Neuronal stem cell (in vitro differentiated cells): Measurements from ENCODE around the gene TNRC6B.
A peak's percentile ranks its signal among the peaks of the same experiment; 100 is the strongest.
"Not testable (repeated sequence)": the region's sequence is repeated elsewhere in the genome, so short reads cannot be mapped to it uniquely, and the experiment has no call there.

Experiments used
- DNase-seq: peaks from one replicate; pipeline ENCODE4 v3.0.0-alpha.2; 2013; ENCODE audit warnings: low spot score
- H2AFZ ChIP-seq: one replicate; pipeline ENCODE4 v1.6.1; 2013; ENCODE audit warnings: mild to moderate bottlenecking, low read length, inconsistent platforms
- H2AK5ac ChIP-seq: 2 replicates; pipeline ENCODE4 v1.6.1; 2013; ENCODE audit warnings: low read depth, mild to moderate bottlenecking, inconsistent platforms, low read length, moderate library complexity, mixed read lengths
- H2BK120ac ChIP-seq: 2 replicates; pipeline ENCODE4 v1.6.1; 2013; ENCODE audit warnings: low read depth, mild to moderate bottlenecking, inconsistent platforms, low read length, moderate library complexity, mixed read lengths
- H2BK12ac ChIP-seq: one replicate; pipeline ENCODE4 v1.6.1; 2013; ENCODE audit warnings: low read length, inconsistent platforms
- H2BK15ac ChIP-seq: 2 replicates; pipeline ENCODE4 v1.6.1; 2013; ENCODE audit warnings: mild to moderate bottlenecking, low read length, inconsistent platforms, mixed read lengths
- H2BK5ac ChIP-seq: one replicate; pipeline ENCODE4 v1.6.1; 2013; ENCODE audit warnings: inconsistent platforms, mild to moderate bottlenecking, low read length, moderate library complexity
- H3K14ac ChIP-seq: one replicate; pipeline ENCODE4 v1.6.1; 2013; ENCODE audit warnings: low read length, inconsistent platforms
- H3K18ac ChIP-seq: 2 replicates; pipeline ENCODE4 v1.6.1; 2013; ENCODE audit warnings: low read length, inconsistent platforms
- H3K23ac ChIP-seq: 2 replicates; pipeline ENCODE4 v1.6.1; 2013; ENCODE audit warnings: low read depth, mild to moderate bottlenecking, mixed read lengths, low read length, inconsistent platforms; ENCODE audit not compliant: poor library complexity
- H3K27ac ChIP-seq: replicated peaks from 3 replicates; pipeline ENCODE4 v1.5.1; 2013; ENCODE audit warnings: low read length, inconsistent platforms
- H3K27me3 ChIP-seq, 3 experiments: 2 replicates each; pipeline ENCODE4 v1.6.1; 2013; ENCODE audit warnings: low read length in 3 of 3, mild to moderate bottlenecking in 2 of 3, inconsistent platforms in 1 of 3, low read depth in 1 of 3, mixed read lengths in 1 of 3, moderate library complexity in 1 of 3; ENCODE audit not compliant: control insufficient read depth in 3 of 3, insufficient read depth in 3 of 3
- H3K36me3 ChIP-seq, 2 donors: replicated peaks in 1 of 2; 2 replicates each; pipeline ENCODE4 v1.6.1; 2013; ENCODE audit warnings: low read length in 2 of 2; ENCODE audit not compliant: control insufficient read depth in 2 of 2, insufficient read depth in 2 of 2
- H3K4ac ChIP-seq: 2 replicates; pipeline ENCODE4 v1.6.1; 2013; ENCODE audit warnings: inconsistent platforms, mild to moderate bottlenecking, low read length, moderate library complexity
- H3K4me1 ChIP-seq, 2 donors: 1 replicate in 1 of 2; 2 replicates in 1 of 2; pipeline ENCODE4 v1.6.1; 2013; ENCODE audit warnings: low read length in 2 of 2, low read depth in 1 of 2; ENCODE audit not compliant: control insufficient read depth in 2 of 2, insufficient read depth in 1 of 2
- H3K4me2 ChIP-seq: one replicate; pipeline ENCODE4 v1.6.1; 2013; ENCODE audit warnings: mild to moderate bottlenecking, low read length, inconsistent platforms; ENCODE audit not compliant: insufficient read depth, poor library complexity, severe bottlenecking
- H3K4me3 ChIP-seq, 2 donors: 2 replicates each; pipeline ENCODE4 v1.5.1; 2013; ENCODE audit warnings: low read length in 2 of 2, mild to moderate bottlenecking in 2 of 2, inconsistent platforms in 1 of 2, moderate library complexity in 1 of 2
- H3K79me1 ChIP-seq: one replicate; pipeline ENCODE4 v1.6.1; 2013; ENCODE audit warnings: low read depth, mild to moderate bottlenecking, inconsistent platforms, low read length, moderate library complexity
- H3K9ac ChIP-seq: one replicate; pipeline ENCODE4 v1.6.1; 2013; ENCODE audit warnings: mild to moderate bottlenecking, low read depth, low read length, inconsistent platforms; ENCODE audit not compliant: poor library complexity
- H3K9me3 ChIP-seq, 2 donors: replicated peaks in 1 of 2; 2 replicates each; pipeline versions ENCODE3 to v1.6.1; 2013; ENCODE audit warnings: low read length in 2 of 2, mild to moderate bottlenecking in 2 of 2, inconsistent platforms in 1 of 2, low read depth in 1 of 2, mixed read lengths in 1 of 2, moderate library complexity in 1 of 2; ENCODE audit not compliant: control insufficient read depth in 2 of 2, insufficient read depth in 1 of 2
- H4K8ac ChIP-seq: one replicate; pipeline ENCODE4 v1.6.1; 2013; ENCODE audit warnings: low read depth, mild to moderate bottlenecking, inconsistent platforms, low read length, moderate library complexity
- H4K91ac ChIP-seq: one replicate; pipeline ENCODE4 v1.6.1; 2013; ENCODE audit warnings: low read length, low read depth, mild to moderate bottlenecking, inconsistent platforms; ENCODE audit not compliant: poor library complexity
- WGBS, 2 donors: extraction: QIAGEN DNeasy Blood & Tissue Kit; methylation state at CpG; one replicate each; pipeline ENCODE4 v1.1.7; 2013; ENCODE audit warnings: missing lambda C conversion rate in 2 of 2, mixed read lengths in 1 of 2; ENCODE audit not compliant: insufficient read length in 2 of 2, insufficient replicate concordance in 1 of 2; ENCODE audit errors: extremely low coverage in 2 of 2; 5-methylcytosine and 5-hydroxymethylcytosine counted together

The TNRC6B gene

GRCh38 chr22:40183029-40183581 is 5.4 kb downstream of the TNRC6B start:
- H3K4me2 ChIP-seq, result no peak overlapping the region
- no peak overlapping the region for H2BK15ac ChIP-seq
- H3K4me1 ChIP-seq, result peaks cover 12 to 18% of the 10 kb centered on the region in 2 donors
- WGBS, 2 donors, result no CpG with 5 or more reads among the region's 9 CpGs
- no peak overlapping the region for H2BK12ac ChIP-seq
- peaks cover 0 to 7% of the 10 kb centered on the region in 2 donors for H3K9me3 ChIP-seq
- H3K27me3 ChIP-seq, result no peaks in the 10 kb centered on the region
- H2BK120ac ChIP-seq, result no peak overlapping the region
- no peak overlapping the region for H3K4ac ChIP-seq
- H3K23ac ChIP-seq, result no peak overlapping the region
- peak overlapping the region; percentile 20 for H3K27ac ChIP-seq
- H2BK5ac ChIP-seq, result no peak overlapping the region
- no peak overlapping the region for H2AFZ ChIP-seq
- no peak overlapping the region for H4K8ac ChIP-seq
- no peak overlapping the region for H2AK5ac ChIP-seq
- H3K18ac ChIP-seq, result no peak overlapping the region
- H3K36me3 ChIP-seq, result peaks cover 0 to 7% of the 10 kb centered on the region in 2 donors
- no peak overlapping the region for H3K4me3 ChIP-seq
- H3K9ac ChIP-seq, result no peak overlapping the region
- H3K14ac ChIP-seq, result no peak overlapping the region
- no peak for DNase-seq
- H4K91ac ChIP-seq, result no peak overlapping the region
- peaks cover 9% of the 10 kb centered on the region for H3K79me1 ChIP-seq

DNA sequence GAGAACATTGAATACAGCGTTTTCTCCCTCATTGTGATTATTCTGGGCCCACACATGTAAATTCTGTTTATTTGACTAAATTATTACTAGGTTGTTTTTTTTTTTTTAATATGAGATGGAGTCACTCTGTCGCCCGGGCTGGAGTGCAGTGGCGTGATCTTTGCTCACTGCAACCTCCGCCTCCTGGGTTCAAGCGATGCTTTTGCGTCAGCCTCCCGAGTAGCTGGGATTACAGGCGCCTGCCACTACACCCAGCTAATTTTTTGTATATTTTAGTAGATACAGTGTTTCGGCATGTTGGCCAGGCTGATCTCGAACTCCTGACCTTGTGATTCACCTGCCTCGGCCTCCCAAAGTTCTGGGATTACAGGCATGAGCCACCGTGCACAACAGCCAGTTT is 5.9 kb downstream of the TNRC6B start:
- H4K8ac ChIP-seq, H3K14ac ChIP-seq, H3K27me3 ChIP-seq, H3K4me3 ChIP-seq, H2BK120ac ChIP-seq, H2AK5ac ChIP-seq, H3K23ac ChIP-seq, H3K27ac ChIP-seq, H3K18ac ChIP-seq, H2BK12ac ChIP-seq, H3K9ac ChIP-seq, DNase-seq, H3K79me1 ChIP-seq, H3K4me2 ChIP-seq, H2BK5ac ChIP-seq, H3K4ac ChIP-seq, H4K91ac ChIP-seq, H2AFZ ChIP-seq, H2BK15ac ChIP-seq: not testable (repeated sequence)
- WGBS, 2 donors, result no CpG with 5 or more reads among the region's 13 CpGs
- Histone ChIP-seq H3K4me1 (peaks cover 12 to 18% of the 10 kb centered on the region in 2 donors), H3K9me3 (peaks cover 0 to 11% of the 10 kb centered on the region in 2 donors), H3K36me3 (peaks cover 0 to 10% of the 10 kb centered on the region in 2 donors)

- Histone ChIP-seq H3K27ac (no peak overlapping the region), H2BK15ac (no peak overlapping the region), H3K14ac (no peak overlapping the region), H3K9ac (peak overlapping the region; percentile 50), H3K4me2 (no peak overlapping the region), H3K9me3 (peaks cover 0 to 11% of the 10 kb centered on the region in 2 donors), H2BK120ac (no peak overlapping the region), H3K23ac (no peak overlapping the region), H3K18ac (no peak overlapping the region), H2BK12ac (no peak overlapping the region), H2BK5ac (no peak overlapping the region), H4K8ac (no peak overlapping the region), H3K4ac (no peak overlapping the region), H4K91ac (no peak overlapping the region), H2AK5ac (no peak overlapping the region), H3K79me1 (peaks cover 12% of the 10 kb centered on the region), H3K27me3 (no peaks in the 10 kb centered on the region), H2AFZ (no peak overlapping the region), H3K36me3 (peaks cover 0 to 27% of the 10 kb centered on the region in 2 donors), H3K4me1 (peaks cover 10% of the 10 kb centered on the region in 2 donors), H3K4me3 (no peak overlapping the region)
- DNase-seq, result no peak
- no CpG with 5 or more reads among the region's 7 CpGs for WGBS, 2 donors
These were observed 9.7 kb downstream of the TNRC6B start for GRCh38 chr22:40187389-40187788.

GRCh38 chr22:40189997-40190396 is 12.3 kb downstream of the TNRC6B start:
- Histone ChIP-seq H3K27ac (no peak overlapping the region), H3K4me3 (no peak overlapping the region), H3K79me1 (peaks cover 12% of the 10 kb centered on the region), H2BK120ac (no peak overlapping the region), H3K14ac (no peak overlapping the region), H3K4me2 (no peak overlapping the region), H3K9ac (no peak overlapping the region), H2BK15ac (no peak overlapping the region), H4K8ac (no peak overlapping the region), H3K36me3 (peaks cover 0 to 27% of the 10 kb centered on the region in 2 donors), H4K91ac (no peak overlapping the region), H3K23ac (no peak overlapping the region), H2BK12ac (no peak overlapping the region), H2BK5ac (no peak overlapping the region), H3K9me3 (peaks cover 0 to 8% of the 10 kb centered on the region in 2 donors), H3K27me3 (no peaks in the 10 kb centered on the region), H3K18ac (no peak overlapping the region), H2AK5ac (no peak overlapping the region), H2AFZ (no peak overlapping the region), H3K4me1 (peaks cover 7 to 17% of the 10 kb centered on the region in 2 donors), H3K4ac (no peak overlapping the region)
- WGBS, 2 donors, result no CpG with 5 or more reads among the region's 1 CpG
- DNase-seq, result no peak
